ENCODE results near the gene PAK6. TPM values are rescaled to one million over a fixed set of nuclear protein-coding genes. Genes with fewer than 3 reads are reported as not detected.

PAK6 gene
- total RNA-seq, 1 donor: not detected

GRCh38 chr15:40271685-40272484, 33.0 kb downstream of the PAK6 start:
- no peak for TF ChIP-seq CTCF (IDR thresholded peaks at IDR 0.05; ENCODE audit: extremely low read depth, low read depth, low read length)
- Histone ChIP-seq H4K20me1 (ENCODE audit: insufficient read depth, low read length) (no peaks in the 10 kb centered on the region), H3K36me3 (ENCODE audit: insufficient read depth, low read length) (no peaks in the 10 kb centered on the region), H3K4me1 (ENCODE audit: insufficient read depth, low read length) (peaks cover 6% of the 10 kb centered on the region), H3K4me3 (ENCODE audit: insufficient read depth, low read length) (no peak overlapping the region), H3K4me2 (ENCODE audit: insufficient read depth, low read length) (no peak overlapping the region), H3K27me3 (ENCODE audit: insufficient read depth, low read length) (no peaks in the 10 kb centered on the region), H3K79me2 (ENCODE audit: insufficient read depth, low read length) (no peaks in the 10 kb centered on the region), H2AFZ (ENCODE audit: low read length) (no peak overlapping the region), H3K9me3 (ENCODE audit: low read depth, low read length) (no peaks in the 10 kb centered on the region), H3K27ac (ENCODE audit: low read depth, low read length) (no peak overlapping the region)
- no peak for DNase-seq (ENCODE audit: insufficient read length, low spot score, missing footprints)

GRCh38 chr15:40272485-40273056, 33.7 kb downstream of the PAK6 start:
- DNase-seq (ENCODE audit: insufficient read length, low spot score, missing footprints): no peak
- H4K20me1 ChIP-seq (ENCODE audit: insufficient read depth, low read length): no peaks in the 10 kb centered on the region
- H3K79me2 ChIP-seq (ENCODE audit: insufficient read depth, low read length): no peaks in the 10 kb centered on the region
- no peak overlapping the region for H3K4me3 ChIP-seq (ENCODE audit: insufficient read depth, low read length)
- H3K4me2 ChIP-seq (ENCODE audit: insufficient read depth, low read length): no peak overlapping the region
- no peak overlapping the region for H2AFZ ChIP-seq (ENCODE audit: low read length)
- no peak overlapping the region for H3K27ac ChIP-seq (ENCODE audit: low read depth, low read length)
- peaks cover 3% of the 10 kb centered on the region for H3K27me3 ChIP-seq (ENCODE audit: insufficient read depth, low read length)
- H3K36me3 ChIP-seq (ENCODE audit: insufficient read depth, low read length): no peaks in the 10 kb centered on the region
- H3K4me1 ChIP-seq (ENCODE audit: insufficient read depth, low read length): peaks cover 3% of the 10 kb centered on the region
- H3K9me3 ChIP-seq (ENCODE audit: low read depth, low read length): no peaks in the 10 kb centered on the region
- no peak for TF ChIP-seq CTCF (IDR thresholded peaks at IDR 0.05; ENCODE audit: extremely low read depth, low read depth, low read length)

GRCh38 chr15:40273428-40273827, 34.6 kb downstream of the PAK6 start:
- no peak for TF ChIP-seq CTCF (IDR thresholded peaks at IDR 0.05; ENCODE audit: extremely low read depth, low read depth, low read length)
- H3K4me1 ChIP-seq (ENCODE audit: insufficient read depth, low read length): peaks cover 3% of the 10 kb centered on the region
- H3K79me2 ChIP-seq (ENCODE audit: insufficient read depth, low read length): no peaks in the 10 kb centered on the region
- peaks cover 11% of the 10 kb centered on the region for H3K27me3 ChIP-seq (ENCODE audit: insufficient read depth, low read length)
- no peaks in the 10 kb centered on the region for H4K20me1 ChIP-seq (ENCODE audit: insufficient read depth, low read length)
- no peaks in the 10 kb centered on the region for H3K9me3 ChIP-seq (ENCODE audit: low read depth, low read length)
- H3K4me2 ChIP-seq (ENCODE audit: insufficient read depth, low read length): no peak overlapping the region
- no peak overlapping the region for H3K27ac ChIP-seq (ENCODE audit: low read depth, low read length)
- no peak overlapping the region for H3K4me3 ChIP-seq (ENCODE audit: insufficient read depth, low read length)
- no peak for DNase-seq (ENCODE audit: insufficient read length, low spot score, missing footprints)
- no peaks in the 10 kb centered on the region for H3K36me3 ChIP-seq (ENCODE audit: insufficient read depth, low read length)
- H2AFZ ChIP-seq (ENCODE audit: low read length): no peak overlapping the region

All from osteoblast (primary cell).